ENCODE results near the gene ZNF462.

Gene ZNF462

DNA sequence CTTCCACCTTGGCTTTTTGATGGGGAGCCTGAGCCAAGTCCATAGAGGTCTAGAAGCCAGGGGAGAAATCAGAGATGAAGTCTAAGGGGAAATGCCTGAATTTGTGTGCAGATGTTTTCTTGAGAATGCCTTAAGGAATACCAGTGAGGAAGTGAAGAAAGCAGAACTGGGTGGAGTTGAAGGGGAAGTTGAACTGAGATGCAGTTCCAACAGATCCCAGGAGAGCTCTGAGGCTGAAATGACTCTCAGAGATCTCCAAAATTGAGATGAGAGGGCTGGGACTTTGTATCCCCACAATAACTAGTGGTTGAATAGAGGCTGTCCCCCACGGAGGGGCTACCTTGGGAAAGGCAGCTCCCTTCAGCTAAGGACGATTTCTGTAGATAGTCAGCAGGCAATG lies 197.1 kb downstream of the ZNF462 start:
- DNase-seq (ENCODE audit: low read depth) = no peak
